ENCODE measurements around the gene CRISP1.
"Not testable (repeated sequence)": the region's sequence is repeated elsewhere in the genome, so short reads cannot be mapped to it uniquely, and the experiment has no call there.

Gene CRISP1

GRCh38 chr6:49839162-49839561 lies 27.2 kb downstream of the CRISP1 start:
- H3K27ac ChIP-seq (ENCODE audit: low read length): no peak overlapping the region
- no peak overlapping the region for H3K4me3 ChIP-seq (ENCODE audit: low read length)
- no peaks in the 10 kb centered on the region for H3K36me3 ChIP-seq (ENCODE audit: control insufficient read depth, low read depth, low read length)
- no peaks in the 10 kb centered on the region for H3K27me3 ChIP-seq (ENCODE audit: control insufficient read depth, insufficient read depth, low read length)
- peaks cover 2% of the 10 kb centered on the region for H3K4me1 ChIP-seq (ENCODE audit: control insufficient read depth, low read depth, low read length)
- H3K9ac ChIP-seq (ENCODE audit: low read length): no peak overlapping the region
- no peaks in the 10 kb centered on the region for H3K9me3 ChIP-seq (ENCODE audit: control insufficient read depth, low read depth, low read length)

DNA sequence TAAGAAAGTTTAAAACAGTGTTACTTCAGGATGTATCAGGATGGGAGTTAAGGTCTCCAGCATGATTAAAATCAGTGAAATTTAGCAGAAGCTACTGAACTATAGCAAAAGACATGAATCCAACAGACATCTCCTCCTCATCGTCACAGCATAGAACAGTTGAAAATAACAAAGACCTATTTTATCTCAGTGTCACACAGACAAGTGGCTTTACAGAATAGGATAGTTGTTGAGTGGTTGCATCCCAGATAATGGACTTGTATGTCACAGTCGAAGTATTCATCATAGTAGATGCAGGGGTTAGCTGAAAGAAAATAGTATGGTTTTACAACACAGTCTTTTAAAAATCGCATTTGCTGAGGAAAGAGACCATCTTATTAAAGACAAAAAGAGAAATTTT lies 31.2 kb downstream of the CRISP1 start:
- Histone ChIP-seq H3K9ac (ENCODE audit: low read length) (no peak overlapping the region), H3K27ac (ENCODE audit: low read length) (no peak overlapping the region), H3K4me3 (ENCODE audit: low read length) (no peak overlapping the region), H3K4me1 (ENCODE audit: control insufficient read depth, low read depth, low read length) (peaks cover 19% of the 10 kb centered on the region), H3K27me3 (ENCODE audit: control insufficient read depth, insufficient read depth, low read length) (no peaks in the 10 kb centered on the region), H3K9me3 (ENCODE audit: control insufficient read depth, low read depth, low read length) (no peaks in the 10 kb centered on the region), H3K36me3 (ENCODE audit: control insufficient read depth, low read depth, low read length) (no peaks in the 10 kb centered on the region)

GRCh38 chr6:49833386-49833785 lies 32.9 kb downstream of the CRISP1 start:
- Histone ChIP-seq H3K9ac (ENCODE audit: low read length) (no peak overlapping the region), H3K4me3 (ENCODE audit: low read length) (no peak overlapping the region), H3K27ac (ENCODE audit: low read length) (no peak overlapping the region), H3K9me3 (ENCODE audit: control insufficient read depth, low read depth, low read length) (no peaks in the 10 kb centered on the region), H3K36me3 (ENCODE audit: control insufficient read depth, low read depth, low read length) (no peaks in the 10 kb centered on the region), H3K4me1 (ENCODE audit: control insufficient read depth, low read depth, low read length) (peaks cover 19% of the 10 kb centered on the region), H3K27me3 (ENCODE audit: control insufficient read depth, insufficient read depth, low read length) (no peaks in the 10 kb centered on the region)

GRCh38 chr6:49826743-49827406 lies 39.5 kb downstream of the CRISP1 start:
- Histone ChIP-seq H3K27me3 (ENCODE audit: control insufficient read depth, insufficient read depth, low read length) (no peaks in the 10 kb centered on the region), H3K36me3 (ENCODE audit: control insufficient read depth, low read depth, low read length) (no peaks in the 10 kb centered on the region), H3K9me3 (ENCODE audit: control insufficient read depth, low read depth, low read length) (no peaks in the 10 kb centered on the region), H3K9ac (ENCODE audit: low read length) (no peak overlapping the region), H3K4me1 (ENCODE audit: control insufficient read depth, low read depth, low read length) (no peaks in the 10 kb centered on the region), H3K4me3 (ENCODE audit: low read length) (no peak overlapping the region), H3K27ac (ENCODE audit: low read length) (no peak overlapping the region)

GRCh38 chr6:49815166-49815565 lies 51.2 kb downstream of the CRISP1 start:
- H3K4me1 ChIP-seq (ENCODE audit: control insufficient read depth, low read depth, low read length): no peaks in the 10 kb centered on the region
- H3K4me3 ChIP-seq (ENCODE audit: low read length): no peak overlapping the region
- H3K36me3 ChIP-seq (ENCODE audit: control insufficient read depth, low read depth, low read length): no peaks in the 10 kb centered on the region
- no peak overlapping the region for H3K9ac ChIP-seq (ENCODE audit: low read length)
- H3K27ac ChIP-seq (ENCODE audit: low read length): no peak overlapping the region
- no peaks in the 10 kb centered on the region for H3K27me3 ChIP-seq (ENCODE audit: control insufficient read depth, insufficient read depth, low read length)
- H3K9me3 ChIP-seq (ENCODE audit: control insufficient read depth, low read depth, low read length): no peaks in the 10 kb centered on the region

- Histone ChIP-seq H3K27ac (ENCODE audit: low read length) (no peak overlapping the region), H3K36me3 (ENCODE audit: control insufficient read depth, low read depth, low read length) (no peaks in the 10 kb centered on the region)
These were observed 53.1 kb downstream of the CRISP1 start for GRCh38 chr6:49813248-49813647.

GRCh38 chr6:49806145-49806544 lies 60.2 kb downstream of the CRISP1 start:
- Histone ChIP-seq H3K36me3 (ENCODE audit: control insufficient read depth, low read depth, low read length) (no peaks in the 10 kb centered on the region), H3K9ac (ENCODE audit: low read length) (no peak overlapping the region), H3K4me1 (ENCODE audit: control insufficient read depth, low read depth, low read length) (no peaks in the 10 kb centered on the region), H3K27ac (ENCODE audit: low read length) (no peak overlapping the region), H3K9me3 (ENCODE audit: control insufficient read depth, low read depth, low read length) (no peaks in the 10 kb centered on the region), H3K27me3 (ENCODE audit: control insufficient read depth, insufficient read depth, low read length) (no peaks in the 10 kb centered on the region), H3K4me3 (ENCODE audit: low read length) (no peak overlapping the region)

More at GRCh38 chr6:49813248-49813647, 53.1 kb downstream of the CRISP1 start:
- Histone ChIP-seq H3K4me3 (ENCODE audit: low read length) (no peak overlapping the region), H3K27me3 (ENCODE audit: control insufficient read depth, insufficient read depth, low read length) (no peaks in the 10 kb centered on the region), H3K9me3 (ENCODE audit: control insufficient read depth, low read depth, low read length) (no peaks in the 10 kb centered on the region), H3K9ac (ENCODE audit: low read length) (no peak overlapping the region), H3K4me1 (ENCODE audit: control insufficient read depth, low read depth, low read length) (no peaks in the 10 kb centered on the region)

GRCh38 chr6:49805246-49805645 lies 61.1 kb downstream of the CRISP1 start:
- Histone ChIP-seq H3K27me3 (ENCODE audit: control insufficient read depth, insufficient read depth, low read length) (no peaks in the 10 kb centered on the region), H3K4me3 (ENCODE audit: low read length) (no peak overlapping the region), H3K9me3 (ENCODE audit: control insufficient read depth, low read depth, low read length) (no peaks in the 10 kb centered on the region), H3K4me1 (ENCODE audit: control insufficient read depth, low read depth, low read length) (no peaks in the 10 kb centered on the region), H3K9ac (ENCODE audit: low read length) (no peak overlapping the region), H3K27ac (ENCODE audit: low read length) (no peak overlapping the region), H3K36me3 (ENCODE audit: control insufficient read depth, low read depth, low read length) (no peaks in the 10 kb centered on the region)

DNA sequence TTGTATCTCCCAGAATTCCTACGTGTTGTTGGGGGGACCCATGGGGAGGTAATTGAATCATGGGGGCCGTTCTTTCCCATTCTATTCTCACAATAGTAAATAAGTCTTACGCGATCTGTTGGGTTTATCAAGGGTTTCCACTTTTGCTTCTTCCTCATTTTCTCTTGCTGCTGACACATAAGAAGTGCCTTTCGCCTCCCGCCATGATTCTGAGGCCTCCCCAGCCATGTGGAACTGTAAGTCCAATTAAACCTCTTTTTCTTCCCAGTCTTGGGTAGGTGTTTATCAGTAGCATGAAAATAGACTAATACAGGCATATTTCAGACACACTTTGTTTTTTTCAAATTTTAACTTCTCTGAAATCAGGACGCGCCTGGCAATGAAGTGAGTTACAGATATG lies 64.8 kb downstream of the CRISP1 start:
- Histone ChIP-seq H3K36me3 (ENCODE audit: control insufficient read depth, low read depth, low read length) (no peaks in the 10 kb centered on the region), H3K4me1 (ENCODE audit: control insufficient read depth, low read depth, low read length) (no peaks in the 10 kb centered on the region), H3K9ac (ENCODE audit: low read length) (no peak overlapping the region), H3K27me3 (ENCODE audit: control insufficient read depth, insufficient read depth, low read length) (no peaks in the 10 kb centered on the region), H3K9me3 (ENCODE audit: control insufficient read depth, low read depth, low read length) (no peaks in the 10 kb centered on the region), H3K4me3 (ENCODE audit: low read length) (no peak overlapping the region), H3K27ac (ENCODE audit: low read length) (no peak overlapping the region)

DNA sequence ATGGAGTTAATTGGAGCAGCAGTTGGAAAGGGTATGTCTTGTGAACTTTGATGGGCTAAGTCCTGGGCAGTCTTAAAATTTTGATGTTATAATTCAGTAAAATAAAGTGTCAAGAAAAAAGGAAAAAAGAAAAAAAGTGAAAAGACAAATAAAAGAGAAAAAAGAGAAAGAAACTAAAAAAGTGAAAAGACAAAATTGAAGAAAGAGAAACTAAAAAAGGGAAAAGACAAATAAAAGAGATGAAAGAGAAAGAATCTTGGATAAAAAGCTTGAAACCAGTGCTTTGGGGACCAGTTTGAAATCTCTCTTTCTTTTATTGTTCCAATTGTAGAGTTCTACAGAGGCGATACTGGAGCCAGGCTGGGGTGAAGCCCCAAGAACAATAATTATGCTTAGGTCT lies 67.2 kb downstream of the CRISP1 start:
- no peaks in the 10 kb centered on the region for H3K9me3 ChIP-seq (ENCODE audit: control insufficient read depth, low read depth, low read length)
- H3K4me3 ChIP-seq (ENCODE audit: low read length): no peak overlapping the region
- no peaks in the 10 kb centered on the region for H3K36me3 ChIP-seq (ENCODE audit: control insufficient read depth, low read depth, low read length)
- no peaks in the 10 kb centered on the region for H3K27me3 ChIP-seq (ENCODE audit: control insufficient read depth, insufficient read depth, low read length)
- H3K27ac ChIP-seq (ENCODE audit: low read length): no peak overlapping the region
- H3K4me1 ChIP-seq (ENCODE audit: control insufficient read depth, low read depth, low read length): no peaks in the 10 kb centered on the region
- no peak overlapping the region for H3K9ac ChIP-seq (ENCODE audit: low read length)

GRCh38 chr6:49796842-49797455 lies 69.4 kb downstream of the CRISP1 start:
- H3K4me1 ChIP-seq (ENCODE audit: control insufficient read depth, low read depth, low read length); H3K27ac ChIP-seq (ENCODE audit: low read length); H3K9me3 ChIP-seq (ENCODE audit: control insufficient read depth, low read depth, low read length); H3K9ac ChIP-seq (ENCODE audit: low read length); H3K36me3 ChIP-seq (ENCODE audit: control insufficient read depth, low read depth, low read length); H3K27me3 ChIP-seq (ENCODE audit: control insufficient read depth, insufficient read depth, low read length): not testable (repeated sequence)
- peak overlapping the region; percentile 54 for H3K4me3 ChIP-seq (ENCODE audit: low read length)

DNA sequence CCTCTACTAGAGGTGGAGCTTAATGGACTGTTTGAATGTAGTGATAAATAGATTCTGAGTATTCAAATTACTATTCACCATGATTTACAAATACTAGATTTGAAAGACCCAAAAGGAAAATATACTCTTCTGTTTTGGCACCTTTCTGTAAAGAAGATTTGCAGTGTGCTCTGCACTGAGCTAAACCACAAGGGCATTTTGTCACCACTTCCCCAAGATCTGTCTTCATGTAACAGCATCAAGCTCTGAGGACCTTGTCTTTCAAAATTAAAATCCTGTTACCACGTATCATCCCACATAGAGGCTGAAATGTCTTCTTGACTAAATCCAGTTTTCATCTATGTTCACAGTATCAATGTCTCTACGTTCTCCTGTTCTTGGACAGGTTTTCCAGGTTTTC lies 76.0 kb downstream of the CRISP1 start:
- H3K4me1 ChIP-seq (ENCODE audit: control insufficient read depth, low read depth, low read length): no peaks in the 10 kb centered on the region
- H3K27me3 ChIP-seq (ENCODE audit: control insufficient read depth, insufficient read depth, low read length): no peaks in the 10 kb centered on the region
- no peak overlapping the region for H3K9ac ChIP-seq (ENCODE audit: low read length)
- H3K9me3 ChIP-seq (ENCODE audit: control insufficient read depth, low read depth, low read length): no peaks in the 10 kb centered on the region
- no peaks in the 10 kb centered on the region for H3K36me3 ChIP-seq (ENCODE audit: control insufficient read depth, low read depth, low read length)
- H3K27ac ChIP-seq (ENCODE audit: low read length): no peak overlapping the region
- no peak overlapping the region for H3K4me3 ChIP-seq (ENCODE audit: low read length)
